C4-2B (cell line): ENCODE measurements around the gene ADORA2A.

Experiments
- CTCF ChIP-seq: fragments of 450-650 bp; conservative IDR thresholded peaks from 2 replicates; pipeline ENCODE4 v1.5.1; 2017; ENCODE audit warnings: mild to moderate bottlenecking
- ZFX ChIP-seq: fragments of 450-650 bp; IDR thresholded peaks from 2 replicates; pipeline ENCODE4 v1.6.1; 2017

GRCh38 chr22:24483976-24484545 is 56.7 kb downstream of the ADORA2A start:
- TF ChIP-seq CTCF (no peak), ZFX (no peak)
